DLD1 (cell line): ENCODE measurements around the gene TMEM132C.

ENCODE experiments used
- in situ Hi-C: cut with HindIII; loops from 2 replicates; pipeline ENCODE4 v1.10.0; 2017; ENCODE audit warnings: low sequenced_read_pairs

TMEM132C gene

GRCh38 chr12:128644664-128645296 lies 377.8 kb downstream of the TMEM132C start:
- in situ Hi-C loops: no loop called here

DNA sequence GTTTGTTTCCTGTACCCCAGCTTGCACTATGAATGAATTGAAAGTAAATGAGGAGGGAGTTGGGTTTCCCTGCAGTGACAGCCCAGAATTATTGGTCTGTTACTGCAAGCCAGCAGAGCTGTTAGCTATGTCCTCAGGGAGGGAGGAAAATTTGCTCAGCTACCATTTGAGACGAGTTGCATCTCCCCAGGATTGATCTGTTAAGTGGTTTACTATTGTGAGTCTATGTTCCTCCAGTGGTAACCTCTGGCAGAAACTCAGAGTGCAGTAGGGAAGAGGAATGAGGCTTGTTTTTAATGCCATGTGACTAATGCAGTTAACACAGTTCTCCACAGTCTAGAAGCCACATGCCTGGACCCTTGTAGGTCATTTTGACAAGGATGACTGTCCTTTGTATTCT lies 382.9 kb downstream of the TMEM132C start:
- in situ Hi-C loops: no loop called here

DNA sequence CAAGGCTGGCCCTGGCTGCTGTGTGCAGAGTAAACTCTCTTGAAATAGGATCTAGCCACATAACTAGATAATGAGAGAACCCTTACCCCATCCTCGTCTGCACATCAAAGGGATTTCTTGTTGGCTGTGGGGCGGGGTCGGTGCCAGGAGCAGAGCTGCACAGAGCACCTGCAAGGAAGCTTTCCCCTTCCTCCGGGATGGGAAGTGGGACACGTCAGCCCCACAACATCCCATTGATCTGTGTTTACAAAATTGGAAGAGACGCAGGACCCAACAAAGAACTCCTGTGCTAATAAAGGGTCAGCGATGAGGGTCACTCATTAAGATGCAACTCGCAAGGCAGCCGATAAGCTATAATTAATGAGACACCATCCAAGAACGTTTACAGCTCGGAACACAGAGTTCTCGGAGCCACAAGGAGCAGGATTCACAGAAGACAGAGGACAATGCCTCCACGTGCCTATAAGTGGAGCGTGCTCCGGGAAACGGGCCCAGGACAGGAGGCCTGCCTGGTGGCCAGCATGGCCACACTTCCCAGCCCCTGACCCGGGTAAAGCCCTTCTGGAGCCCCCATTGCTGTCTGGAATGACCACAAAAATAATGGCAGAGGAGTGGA lies 385.3 kb downstream of the TMEM132C start:
- in situ Hi-C loops: no loop called here

GRCh38 chr12:128654468-128654867 lies 387.5 kb downstream of the TMEM132C start:
- in situ Hi-C loops: no loop called here

DNA sequence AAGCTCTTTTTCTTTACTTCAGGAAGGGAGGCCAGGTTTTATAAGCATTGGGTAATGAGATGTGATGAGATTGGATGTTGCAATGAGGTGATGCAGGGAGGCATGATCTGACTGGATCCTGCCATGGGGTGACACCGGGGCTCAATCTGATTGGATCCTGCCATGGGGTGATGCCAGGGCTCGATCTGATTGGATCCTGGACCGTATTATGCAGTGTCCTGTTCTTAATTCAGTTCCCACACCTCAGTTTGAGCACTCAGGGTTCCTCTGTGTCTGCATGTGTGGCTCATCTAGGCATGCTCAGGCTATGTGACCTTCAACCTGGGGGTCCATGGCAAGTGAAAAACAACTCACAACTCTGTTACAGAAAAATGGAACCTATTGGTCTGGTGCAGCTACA lies 390.4 kb downstream of the TMEM132C start:
- in situ Hi-C loops: no loop called here

DNA sequence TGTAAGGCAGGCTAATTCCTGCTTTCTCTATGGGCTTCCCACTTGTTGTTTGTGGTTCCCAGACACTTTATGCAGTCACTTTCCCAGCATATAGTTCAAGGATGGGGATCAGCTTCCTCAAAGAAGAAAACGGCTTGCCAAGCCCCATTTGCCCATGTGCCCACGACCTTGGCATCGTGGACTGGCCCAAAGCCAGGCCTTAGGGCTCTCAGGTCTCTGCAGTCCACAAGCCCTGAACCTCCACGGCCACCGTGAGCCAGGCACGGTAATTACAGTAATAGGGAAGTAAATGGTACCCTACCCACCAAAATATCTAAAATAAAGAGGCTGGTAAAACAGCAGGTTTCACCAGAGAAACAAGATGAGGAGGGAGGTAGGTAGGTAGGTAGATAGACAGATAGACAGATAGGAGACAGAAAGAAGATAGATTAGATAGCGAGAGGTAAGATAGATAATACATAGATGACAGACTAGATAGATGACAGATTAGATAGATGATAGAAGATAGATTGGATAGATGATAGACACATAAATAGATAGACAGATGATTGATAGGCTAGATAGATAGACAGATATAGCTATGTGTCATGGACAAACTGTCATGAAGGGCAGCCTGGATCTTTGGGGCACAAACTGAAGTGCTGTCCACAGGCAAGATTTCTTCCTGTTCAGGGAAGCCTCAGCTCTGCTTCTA lies 393.7 kb downstream of the TMEM132C start:
- in situ Hi-C loops: no loop called here

DNA sequence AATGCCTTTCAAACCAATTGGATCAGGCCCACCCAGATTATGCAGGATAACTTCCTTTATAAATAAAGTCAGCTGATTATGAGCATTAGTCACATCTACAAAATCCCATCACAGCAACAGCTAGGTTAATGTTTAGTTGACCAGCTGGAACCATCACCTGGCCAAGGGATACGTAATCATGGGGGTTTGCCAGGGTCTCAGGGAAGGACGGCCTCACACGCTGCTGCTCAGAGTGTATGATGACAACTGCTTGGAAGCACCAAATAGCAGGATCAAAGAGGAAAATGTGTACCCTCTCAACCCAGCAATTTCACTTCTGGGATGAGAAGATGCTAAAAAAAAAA lies 394.2 kb downstream of the TMEM132C start:
- in situ Hi-C loops: no loop called here

- in situ Hi-C loops: no loop called here
These were observed 395.1 kb downstream of the TMEM132C start for GRCh38 chr12:128662101-128662500.

DNA sequence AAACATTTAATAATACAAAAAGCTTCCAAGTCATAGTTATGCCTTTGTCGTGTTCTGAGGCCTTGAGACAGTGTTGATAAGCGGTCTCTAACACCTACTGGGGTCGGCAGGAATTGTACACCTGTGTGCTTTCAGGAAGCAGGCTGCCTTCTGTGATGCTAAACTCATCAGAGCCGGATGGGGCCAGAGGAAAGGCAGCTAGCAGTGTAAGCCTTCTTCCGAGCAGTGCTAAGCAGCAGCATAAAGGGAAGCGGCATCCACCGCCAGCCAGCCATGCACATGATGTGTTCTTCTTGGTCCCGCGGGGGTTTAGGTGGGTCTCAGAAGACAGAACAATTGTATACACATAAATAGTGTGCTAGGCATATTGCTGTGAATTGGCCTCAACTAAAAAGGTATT lies 397.5 kb downstream of the TMEM132C start:
- in situ Hi-C loops: no loop called here

- in situ Hi-C loops: no loop called here
These were observed 400.2 kb downstream of the TMEM132C start for GRCh38 chr12:128667193-128667592.

DNA sequence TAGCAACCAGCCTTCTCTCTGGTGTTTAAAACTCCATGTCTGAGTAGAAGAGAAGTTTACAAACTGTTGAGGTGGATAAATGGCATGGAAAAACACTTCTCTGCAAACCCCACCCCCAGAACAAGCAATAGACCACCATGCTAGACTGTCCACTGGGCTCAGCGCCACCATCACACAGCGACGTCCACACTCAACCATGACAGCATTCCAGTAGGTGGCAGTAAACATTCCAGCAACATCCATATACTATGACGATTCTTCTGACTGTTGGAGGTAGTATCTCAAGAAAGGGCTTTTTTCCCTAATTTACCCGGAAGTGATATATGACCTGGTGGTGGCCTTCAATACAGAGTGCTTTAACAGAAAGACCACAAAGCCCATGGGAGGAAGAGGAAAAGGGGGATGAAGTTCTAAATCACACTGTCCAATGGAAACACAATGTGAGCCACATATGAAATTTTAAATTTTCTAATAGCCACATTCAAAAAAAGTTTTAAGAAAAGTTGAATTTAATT lies 404.6 kb downstream of the TMEM132C start:
- in situ Hi-C loops: no loop called here

DNA sequence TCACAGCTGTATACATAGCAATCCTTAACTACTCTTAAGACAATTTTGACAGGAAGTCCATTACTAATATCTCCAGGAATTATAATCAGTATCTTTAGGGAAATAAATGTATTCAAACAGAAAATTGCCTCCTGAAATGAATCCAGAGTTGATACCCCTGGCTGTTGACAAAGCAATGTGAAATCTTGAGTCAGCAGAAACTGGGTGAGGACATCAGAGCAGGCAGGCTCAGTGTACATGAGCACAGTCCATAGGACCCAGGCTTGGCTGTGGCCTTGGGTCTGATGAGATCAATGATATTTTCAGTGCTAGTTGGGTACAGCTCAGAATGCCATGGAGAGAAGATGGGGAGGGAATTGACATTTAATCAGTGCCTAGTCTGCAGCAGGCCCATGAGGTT lies 405.5 kb downstream of the TMEM132C start:
- in situ Hi-C loops: no loop called here

- in situ Hi-C loops: no loop called here
These were observed 405.9 kb downstream of the TMEM132C start for GRCh38 chr12:128672893-128673292.

DNA sequence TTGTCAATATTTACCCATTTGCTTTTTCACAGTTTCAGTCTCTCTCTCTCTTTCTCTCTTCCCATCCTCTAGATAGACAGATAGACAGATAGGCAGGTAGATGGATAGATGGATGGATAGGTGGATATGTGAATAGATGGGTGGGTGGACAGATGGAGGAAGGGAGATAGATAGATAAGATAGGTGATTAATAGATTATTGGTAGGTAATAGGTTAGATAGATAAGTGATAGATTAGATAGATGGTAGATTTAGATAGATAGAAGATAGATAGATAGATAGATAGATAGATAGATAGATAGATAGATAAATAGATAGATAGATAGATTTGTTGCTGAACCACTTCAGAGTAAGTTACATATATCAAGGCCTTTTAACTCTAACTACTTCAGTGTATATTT lies 408.6 kb downstream of the TMEM132C start:
- in situ Hi-C loops: no loop called here

DNA sequence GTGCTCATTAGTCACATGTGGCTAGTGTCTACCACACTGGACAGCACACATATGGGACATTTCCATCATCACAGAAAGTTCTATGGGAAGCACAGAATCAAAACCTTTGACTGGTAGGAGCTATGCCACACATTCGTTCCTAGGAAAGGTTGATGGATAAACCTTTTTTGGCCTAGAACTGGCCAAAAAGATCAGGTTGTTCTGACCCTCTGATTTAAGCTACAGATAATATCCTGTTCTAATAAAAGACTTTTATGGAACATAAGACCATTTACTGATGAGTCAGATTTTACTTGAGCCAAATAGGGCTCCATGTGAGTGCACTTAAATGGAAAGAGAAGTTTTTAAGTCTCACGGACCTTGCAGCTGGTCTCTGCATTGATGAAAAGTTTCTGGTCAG lies 413.6 kb downstream of the TMEM132C start:
- in situ Hi-C loops: no loop called here

GRCh38 chr12:128682548-128683275 lies 415.7 kb downstream of the TMEM132C start:
- in situ Hi-C loops: no loop called here

GRCh38 chr12:128684352-128684751 lies 417.4 kb downstream of the TMEM132C start:
- in situ Hi-C loops: no loop called here

GRCh38 chr12:128685903-128686475 lies 419.0 kb downstream of the TMEM132C start:
- in situ Hi-C loops: no loop called here

- in situ Hi-C loops: no loop called here
These were observed 420.9 kb downstream of the TMEM132C start for GRCh38 chr12:128687851-128688250.

DNA sequence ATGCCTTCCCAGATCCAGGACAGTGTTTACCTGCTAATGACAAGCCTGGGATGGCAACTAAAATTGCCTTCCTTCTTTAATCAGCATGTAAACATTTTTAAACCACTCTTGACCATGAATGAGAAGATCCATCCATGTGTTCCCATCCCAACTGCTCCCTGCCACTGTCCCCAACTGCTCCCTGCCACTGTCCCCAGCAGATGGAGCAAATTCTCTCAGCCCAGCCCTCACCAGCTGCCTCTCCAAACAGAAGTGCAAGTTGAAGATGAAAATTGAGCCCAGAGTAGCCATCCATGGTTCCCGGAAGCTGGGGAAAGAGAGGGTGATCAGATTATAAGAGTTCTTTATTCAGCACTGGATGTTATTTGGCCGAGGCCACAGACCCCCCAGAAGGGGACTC lies 423.7 kb downstream of the TMEM132C start:
- in situ Hi-C loops: no loop called here

- in situ Hi-C loops: no loop called here
These were observed 426.1 kb downstream of the TMEM132C start for GRCh38 chr12:128693115-128693514.
